ACHN (cell line): Measurements from ENCODE around the gene RAD51B.
"Not testable (repeated sequence)": the region's sequence is repeated elsewhere in the genome, so short reads cannot be mapped to it uniquely, and the experiment has no call there.

ENCODE experiments used
- DNase-seq: peaks from one replicate; pipeline ENCODE4 v3.0.0-alpha.2; 2015
- in situ Hi-C: cut with HindIII; loops from 2 replicates; pipeline ENCODE4 v1.10.0; 2017; ENCODE audit warnings: low sequenced_read_pairs, low pct_ligation_motif_present, low pct_unique_long_range_greater_than_20kb

RAD51B gene

DNA sequence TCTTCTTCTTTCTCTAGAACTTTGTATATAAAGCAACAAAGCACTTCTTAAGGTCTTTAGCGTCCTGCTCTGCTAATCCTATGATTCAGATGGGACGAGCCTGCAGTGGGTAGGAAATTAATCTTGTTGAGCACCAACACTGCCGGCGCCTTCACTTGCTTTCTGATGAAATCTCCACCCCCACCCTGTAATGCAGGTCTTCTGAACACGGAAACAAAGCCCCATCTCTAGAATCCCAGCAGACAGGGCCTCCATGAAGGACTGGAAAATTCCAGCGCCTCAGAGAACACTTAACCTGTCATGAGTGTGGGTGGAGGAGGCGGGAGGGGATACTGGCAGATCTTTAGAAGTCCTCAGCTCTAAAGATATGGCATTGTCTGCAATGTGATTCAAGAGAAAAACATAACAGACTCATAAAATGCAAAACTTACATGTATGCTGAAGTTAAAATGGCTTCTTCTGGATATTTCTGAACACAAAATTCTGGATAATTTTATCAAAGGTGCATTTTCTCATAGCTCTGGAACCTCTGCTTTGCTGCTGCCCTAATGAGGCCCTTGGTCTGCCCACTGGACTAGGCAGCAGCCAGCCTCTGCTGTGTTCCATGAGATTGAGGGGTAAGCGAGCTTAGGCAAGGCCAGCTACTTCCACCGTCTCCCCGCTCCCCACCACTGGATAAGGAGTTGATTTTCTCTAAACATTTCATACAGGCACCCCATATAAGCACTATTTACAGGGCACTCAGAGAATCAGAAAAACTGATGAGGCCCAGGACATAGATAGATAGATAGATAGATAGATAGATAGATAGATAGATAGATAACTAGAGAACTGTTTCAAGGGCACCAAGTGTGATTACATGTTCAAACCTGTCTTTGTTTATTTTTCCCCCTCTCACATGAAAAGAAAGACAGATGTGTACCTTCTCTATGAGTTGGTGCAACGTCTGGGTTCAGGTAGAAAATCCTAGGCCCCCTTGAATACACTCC, 930.2 kb downstream of the RAD51B start:
- in situ Hi-C loops = no loop called here
- DNase-seq = no peak

DNA sequence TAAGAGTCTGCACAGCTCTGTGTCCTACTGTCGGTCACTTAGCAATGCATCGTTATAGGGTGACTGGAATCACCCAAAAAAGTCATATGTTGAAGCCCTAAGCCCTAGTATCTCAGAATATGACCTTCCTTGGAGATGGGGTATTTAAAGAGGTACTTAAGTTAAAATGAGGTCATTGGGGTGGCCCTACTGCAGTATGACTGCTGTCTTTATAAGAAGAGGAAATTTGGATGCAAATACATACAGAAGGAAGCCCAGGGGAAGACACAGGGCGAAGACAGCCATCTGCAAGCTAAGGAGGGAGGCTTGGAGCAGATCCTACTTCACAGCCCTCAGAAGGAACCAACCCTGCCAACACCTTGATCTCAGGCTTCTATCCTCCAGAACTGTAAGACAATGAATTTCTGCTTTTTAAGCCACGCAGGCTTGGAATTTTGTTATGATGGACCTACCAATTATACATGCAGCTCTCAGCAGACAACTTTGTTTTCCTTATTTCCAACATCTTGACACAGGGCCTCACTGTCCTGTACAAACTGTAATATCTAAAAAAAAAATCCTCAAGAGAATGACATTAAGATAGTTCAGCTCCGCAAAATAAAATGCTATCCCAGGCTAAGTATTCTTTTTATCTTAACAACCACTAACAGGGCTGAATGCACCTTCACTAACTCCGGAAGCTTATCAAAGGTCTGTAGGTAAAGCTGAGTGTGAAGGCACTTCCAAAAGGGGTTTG, 932.9 kb downstream of the RAD51B start:
- DNase-seq = no peak
- in situ Hi-C loops = no loop called here

DNA sequence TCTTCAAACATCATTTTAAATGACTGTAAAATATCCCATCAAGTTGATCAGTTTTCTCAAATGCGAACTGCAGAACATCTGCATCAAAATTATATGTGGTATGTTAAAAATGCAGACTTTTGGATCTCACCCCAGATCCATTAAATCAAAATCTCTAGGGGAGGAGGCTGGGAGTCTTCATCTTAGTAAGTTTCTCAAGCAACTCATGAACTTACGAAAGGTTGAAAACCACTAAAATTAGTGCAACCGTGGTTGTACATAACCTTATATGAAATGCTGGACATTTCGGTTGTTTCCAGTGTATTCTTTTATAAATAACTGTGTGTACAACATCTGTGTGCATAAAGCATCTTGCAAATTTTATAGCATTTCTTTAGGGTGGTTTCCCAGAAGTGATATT, 934.1 kb downstream of the RAD51B start:
- no peak for DNase-seq
- in situ Hi-C loops = no loop called here

DNA sequence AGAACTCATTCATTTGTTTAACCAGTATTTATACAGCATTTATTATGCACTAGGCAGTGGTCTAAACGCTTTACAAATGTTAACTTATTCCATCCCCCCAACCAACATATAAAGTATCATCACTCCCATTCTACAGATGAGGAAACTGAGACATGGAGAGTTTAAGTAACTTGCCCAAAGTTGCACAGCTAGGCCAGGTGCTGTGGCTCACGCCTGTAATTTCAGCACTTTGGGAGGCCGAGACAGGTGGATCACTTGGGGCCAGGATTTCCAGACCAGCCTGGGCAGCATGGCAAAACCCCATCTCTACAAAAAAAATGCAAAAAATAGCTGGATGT, 935.4 kb downstream of the RAD51B start:
- in situ Hi-C loops = no loop called here
- DNase-seq = no peak

DNA sequence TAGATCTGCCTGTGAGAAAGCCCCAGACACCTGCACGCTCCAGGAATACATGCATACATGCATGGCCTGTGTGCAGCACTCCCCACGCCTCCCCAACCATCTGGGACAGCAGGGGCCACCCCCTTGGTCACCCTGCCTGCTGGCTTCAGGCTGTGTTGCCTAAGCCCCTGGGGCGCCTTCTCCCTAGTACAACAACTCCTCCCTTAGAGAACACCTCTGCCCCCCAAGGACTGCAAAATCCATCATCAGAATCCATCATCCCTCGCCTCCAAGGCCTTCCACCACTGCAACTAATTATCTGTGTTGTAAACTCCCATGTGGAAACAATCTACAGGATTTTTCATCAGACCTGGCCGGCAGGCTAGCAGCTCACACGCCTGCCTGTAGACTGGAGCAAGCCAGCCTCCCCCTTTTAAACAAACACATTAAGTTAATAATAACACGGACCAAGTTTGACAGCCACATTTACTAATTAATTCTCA, 936.5 kb downstream of the RAD51B start:
- no peak for DNase-seq
- in situ Hi-C loops = no loop called here

DNA sequence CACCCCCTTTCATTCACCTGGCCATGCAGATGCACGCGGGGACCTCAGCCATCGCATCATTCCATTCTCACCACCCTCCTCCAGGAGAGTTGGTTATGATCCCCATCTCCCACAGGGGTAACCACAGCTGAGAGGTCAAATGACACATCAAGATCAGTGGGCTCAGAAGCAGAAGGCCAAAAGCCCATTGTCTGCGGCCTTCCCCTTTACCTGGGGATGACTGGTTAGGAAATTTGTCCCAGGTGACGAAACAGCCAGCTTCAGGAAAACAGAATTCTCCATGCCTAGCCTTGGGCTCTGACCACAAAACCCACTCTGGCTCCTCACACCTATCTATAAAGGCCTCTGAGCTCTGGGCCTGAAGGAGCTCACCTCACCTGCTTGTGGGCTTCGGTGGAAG, 937.2 kb downstream of the RAD51B start:
- in situ Hi-C loops = no loop called here

DNA sequence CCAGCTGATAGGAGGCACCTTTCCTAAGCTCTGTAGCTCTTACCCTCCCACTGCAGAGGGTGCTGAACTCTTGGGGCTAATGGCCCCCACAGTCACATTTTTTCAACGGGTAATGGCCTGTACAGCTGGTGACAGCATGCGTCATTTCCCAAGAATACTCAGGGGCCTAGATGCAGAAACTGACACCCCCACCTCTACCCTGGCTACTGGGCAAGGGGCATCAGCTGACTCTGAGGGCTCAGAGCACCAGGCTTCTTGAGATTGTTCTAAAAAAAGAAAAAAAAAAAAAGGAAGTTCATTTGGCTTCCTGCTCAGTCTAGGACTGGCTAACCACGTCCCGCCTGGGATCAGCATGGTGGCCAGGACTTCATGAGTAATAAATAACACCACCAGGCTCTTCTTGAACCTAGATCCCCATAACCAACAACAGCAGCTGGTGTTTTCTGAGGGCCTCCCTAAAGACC, 938.1 kb downstream of the RAD51B start:
- no peak for DNase-seq
- in situ Hi-C loops = no loop called here

More for the DNA sequence above, 937.2 kb downstream of the RAD51B start:
- DNase-seq = no peak

DNA sequence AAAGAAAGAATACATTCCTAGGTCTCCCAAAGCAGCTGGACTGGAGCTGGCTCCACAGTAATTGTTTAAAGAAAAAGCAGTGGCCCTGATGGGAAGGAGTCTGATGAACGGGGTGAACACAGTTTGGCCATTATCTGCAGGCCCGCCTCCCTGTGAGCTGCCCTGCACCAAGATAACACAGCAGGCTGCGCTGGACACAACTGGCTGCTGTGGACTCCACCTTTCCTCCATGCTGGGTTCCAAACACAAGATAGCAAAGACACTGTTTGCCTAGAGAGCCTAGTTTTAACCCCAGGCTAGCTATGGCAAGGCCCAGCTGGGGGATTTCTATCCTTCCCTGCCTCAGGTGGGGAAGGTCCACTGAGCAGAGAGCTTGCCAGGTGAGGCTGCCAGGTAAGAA, 938.7 kb downstream of the RAD51B start:
- no peak for DNase-seq
- in situ Hi-C loops = no loop called here

DNA sequence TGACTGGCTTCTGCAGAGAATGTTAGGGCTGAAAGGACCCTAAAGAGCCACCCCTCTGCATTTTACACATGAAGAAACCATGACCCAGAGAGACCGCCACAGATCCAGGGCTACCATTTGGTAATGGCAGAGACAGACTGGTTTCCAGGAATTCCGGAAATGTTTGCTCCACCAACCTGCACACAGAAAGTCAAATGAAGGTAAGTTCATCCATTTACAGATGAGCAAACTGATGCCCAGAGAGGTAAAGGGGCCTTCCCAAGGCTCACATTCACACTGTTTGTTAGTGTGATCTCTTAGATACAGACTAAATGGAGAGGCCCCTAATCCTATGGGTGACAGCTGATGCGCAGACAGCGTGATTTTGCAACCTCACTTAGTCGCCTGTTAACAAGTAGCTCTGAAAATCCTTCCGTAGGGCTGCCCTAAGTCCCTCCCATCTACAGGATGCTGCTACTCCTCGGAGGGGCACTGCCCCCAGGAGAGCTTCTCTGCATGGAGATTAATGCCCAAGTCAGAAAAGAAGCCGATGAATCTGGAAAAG, 939.5 kb downstream of the RAD51B start:
- DNase-seq = no peak
- in situ Hi-C loops = no loop called here

DNA sequence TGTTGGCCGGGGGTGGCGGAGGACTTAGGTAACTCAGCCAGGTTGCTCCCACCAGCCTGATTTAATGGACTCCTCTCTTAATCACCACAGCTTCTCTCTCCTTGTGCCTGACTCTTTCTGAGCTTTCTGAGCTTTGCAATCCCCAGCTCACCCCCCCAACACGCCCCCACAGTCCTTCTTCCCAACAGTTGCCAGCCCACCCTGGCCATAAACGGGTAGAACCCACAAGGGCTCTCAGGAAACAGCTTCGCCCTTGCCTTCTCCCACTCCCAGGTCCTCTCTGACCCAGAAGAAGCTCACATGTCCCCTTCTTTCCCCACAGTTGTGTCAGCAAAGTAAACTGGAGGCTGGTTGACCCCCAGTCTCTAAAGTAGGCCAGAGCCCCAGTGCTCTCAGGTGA, 940.4 kb downstream of the RAD51B start:
- in situ Hi-C loops = no loop called here
- DNase-seq = no peak

DNA sequence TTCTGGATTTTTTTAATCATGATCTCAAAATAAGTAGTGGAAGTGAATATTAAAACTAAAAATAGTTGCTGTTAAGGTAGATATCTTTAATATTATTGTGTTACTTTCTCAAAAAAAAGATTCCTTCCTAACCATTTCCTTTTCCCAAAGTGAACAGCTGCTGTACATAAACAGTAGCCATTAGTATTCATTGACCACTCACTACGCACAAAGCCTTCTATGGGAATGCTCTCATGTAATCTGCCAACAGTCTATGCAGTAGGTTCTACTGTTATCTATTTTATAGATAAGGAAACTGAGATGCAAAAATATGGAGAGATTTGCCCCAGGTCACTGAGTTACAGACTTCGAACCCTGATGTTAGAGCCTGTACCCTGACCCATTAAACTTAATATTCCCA, 941.2 kb downstream of the RAD51B start:
- in situ Hi-C loops = no loop called here
- DNase-seq = no peak

DNA sequence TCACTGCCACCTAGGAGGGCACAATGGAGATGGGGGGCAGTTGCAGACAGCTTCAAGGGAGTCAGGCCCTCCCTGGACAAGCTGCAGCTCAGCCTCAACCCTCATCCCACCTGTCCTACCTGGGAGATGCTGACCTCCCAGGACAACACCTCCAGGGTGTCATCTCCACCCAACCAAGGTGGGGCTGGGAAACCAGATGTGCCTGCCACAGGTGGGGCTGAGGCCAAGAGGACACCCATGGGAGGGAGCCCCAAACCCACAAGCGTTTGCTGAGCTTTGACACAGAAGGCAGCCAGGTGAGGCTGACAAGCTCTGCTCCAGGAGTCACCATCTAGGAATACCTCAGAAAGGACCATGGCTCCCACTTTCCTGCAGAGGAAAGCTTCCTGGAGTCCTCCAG, 941.8 kb downstream of the RAD51B start:
- in situ Hi-C loops = no loop called here

DNA sequence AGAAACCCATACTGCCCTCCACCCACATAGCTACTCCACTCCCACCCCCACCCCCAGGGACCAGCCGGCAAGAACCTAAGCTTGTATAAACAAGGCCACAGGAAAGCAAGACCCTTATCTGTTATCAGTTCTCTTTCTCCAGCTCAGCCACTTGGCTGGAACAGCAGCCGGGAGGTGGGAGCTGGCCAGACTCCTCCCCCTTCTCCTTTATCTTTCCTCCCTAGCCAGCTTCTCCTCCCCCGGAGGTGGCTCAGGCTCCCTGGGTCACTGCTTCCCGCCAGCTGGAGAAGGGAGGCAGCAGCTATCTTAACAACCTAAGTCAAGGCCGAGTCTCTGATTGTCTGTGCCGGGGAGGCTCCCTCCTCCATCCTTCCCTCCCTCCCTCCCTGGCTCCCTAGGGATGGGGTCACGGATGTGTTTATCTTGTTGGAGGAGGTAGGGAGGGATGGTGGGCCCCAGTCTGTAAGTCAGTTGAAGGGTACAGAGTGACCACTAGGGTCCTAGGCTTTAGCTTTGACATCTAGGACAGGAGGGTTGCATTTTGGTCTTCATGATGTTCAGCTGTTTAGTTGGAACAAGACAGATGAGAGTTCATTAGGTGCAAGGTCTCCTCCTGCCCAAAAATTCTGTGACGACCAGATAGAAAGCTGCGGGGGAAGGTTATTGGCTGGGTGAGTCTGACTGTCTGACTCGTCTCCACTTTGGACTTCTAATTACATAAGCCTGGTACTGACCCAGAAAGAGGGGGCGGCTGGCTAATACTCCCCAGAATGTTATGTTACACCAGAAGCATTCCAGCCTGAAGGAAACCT, 943.6 kb downstream of the RAD51B start:
- in situ Hi-C loops = no loop called here
- DNase-seq = no peak

More for the DNA sequence above, 941.8 kb downstream of the RAD51B start:
- DNase-seq = no peak

DNA sequence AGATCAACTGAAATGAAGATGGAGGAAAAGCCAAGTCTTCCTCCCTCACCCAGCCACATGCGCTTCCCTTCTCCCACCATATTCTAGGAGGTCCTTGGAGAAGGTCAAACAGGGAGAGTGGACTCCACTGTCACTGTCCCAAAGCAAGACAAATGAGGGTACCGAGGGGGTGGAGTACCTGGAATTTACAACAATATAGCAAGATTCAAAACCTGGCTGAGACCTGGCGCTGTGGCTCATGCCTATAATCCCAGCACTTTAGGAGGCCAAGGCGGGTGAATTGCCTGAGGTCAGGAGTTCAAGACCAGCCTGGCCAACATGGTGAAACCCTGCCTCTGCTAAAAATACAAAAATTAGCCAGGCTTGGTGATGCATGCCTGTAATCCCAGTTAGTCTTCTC, 944.3 kb downstream of the RAD51B start:
- in situ Hi-C loops, DNase-seq: not testable (repeated sequence)

DNA sequence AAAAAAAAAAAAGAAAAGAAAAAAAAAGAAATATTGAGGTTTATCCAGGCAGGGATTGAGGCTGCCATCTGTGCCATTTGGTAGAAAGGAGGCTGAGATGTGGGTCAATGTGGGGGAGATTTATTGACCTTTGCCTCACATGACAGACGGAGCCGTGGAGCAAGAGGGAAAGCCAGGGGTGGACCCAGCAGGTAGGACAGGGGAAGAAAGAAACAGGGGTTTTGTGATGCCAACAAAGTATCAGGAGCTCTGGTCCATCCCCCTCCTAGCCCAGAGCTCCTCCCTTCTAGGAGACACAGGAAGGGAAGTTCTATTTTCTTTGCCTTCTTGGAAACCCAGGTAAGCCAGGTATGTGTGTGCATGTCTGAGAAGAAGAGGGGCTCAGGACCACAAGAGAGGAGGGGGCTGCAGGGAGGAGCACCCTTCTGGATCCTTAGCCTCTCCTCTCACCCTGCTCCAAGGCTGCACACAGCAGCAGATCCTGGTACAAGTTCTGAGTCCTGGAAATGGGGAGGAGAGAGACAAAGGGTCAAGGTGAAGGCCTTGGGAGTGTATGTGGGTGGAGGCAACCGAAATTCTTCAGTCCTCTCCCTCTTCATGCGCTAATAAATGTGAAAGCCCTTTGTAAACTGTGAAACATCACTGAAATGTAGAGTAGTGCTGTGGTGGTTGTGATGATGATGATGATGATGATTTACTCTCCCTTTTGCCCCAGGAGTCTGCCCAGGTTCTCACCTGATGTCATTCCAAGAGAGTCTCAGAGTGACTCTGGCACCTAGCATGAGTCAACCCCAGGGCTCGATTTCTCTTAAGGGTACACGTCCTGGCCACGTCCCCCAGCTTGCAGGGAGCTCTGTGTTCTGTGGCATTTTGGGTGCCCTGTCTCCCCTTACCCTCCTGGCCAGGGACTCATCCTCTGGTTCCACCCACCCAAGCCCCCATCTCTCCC, 947.0 kb downstream of the RAD51B start:
- in situ Hi-C loops = no loop called here
- no peak for DNase-seq

DNA sequence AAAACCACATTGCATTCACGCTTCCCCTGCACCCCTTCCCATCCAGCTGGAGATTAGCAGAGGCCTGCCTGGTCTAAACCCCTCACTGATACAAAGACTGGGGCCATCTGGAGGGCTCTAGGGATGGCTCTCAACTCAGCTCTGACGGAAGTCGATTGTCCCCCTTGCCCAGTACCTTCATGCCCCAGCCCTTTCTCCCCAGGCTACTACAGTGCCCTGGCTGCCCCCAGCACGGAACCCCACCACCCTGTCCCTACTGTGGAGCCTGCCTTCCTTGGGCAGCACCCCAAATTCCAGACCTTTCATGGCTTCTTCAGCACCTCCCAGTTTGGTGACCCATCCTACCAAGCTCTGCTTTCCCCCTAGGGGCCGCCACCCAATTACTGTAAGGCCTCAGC, 947.7 kb downstream of the RAD51B start:
- in situ Hi-C loops = no loop called here

DNA sequence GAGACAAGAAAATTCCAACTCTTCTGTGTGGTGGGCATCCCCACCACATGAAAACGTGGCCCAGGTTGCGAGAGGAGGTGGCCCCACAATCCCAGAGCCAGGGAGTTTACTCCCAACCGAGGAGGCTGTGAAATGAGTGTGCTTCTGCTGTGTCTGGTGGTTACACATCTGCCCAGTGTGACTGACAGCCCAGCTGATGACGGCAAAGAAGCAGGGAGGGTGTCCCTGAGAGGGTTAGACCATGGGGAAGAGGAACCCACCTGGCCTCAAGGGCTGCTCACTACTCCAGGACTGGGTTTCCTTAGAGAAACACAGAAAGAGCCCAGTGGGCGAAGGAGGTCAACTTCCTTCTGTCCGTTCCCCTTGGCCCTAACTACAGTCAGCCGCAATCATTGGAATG, 948.7 kb downstream of the RAD51B start:
- in situ Hi-C loops = no loop called here
- no peak for DNase-seq

More for the DNA sequence above, 947.7 kb downstream of the RAD51B start:
- DNase-seq = no peak
